WTC11 (cell line): ENCODE results near the gene EIF4B. TPM values are rescaled to one million over a fixed set of nuclear protein-coding genes. Genes with fewer than 3 reads are reported as not detected.

Experiments
- ARID4B ChIP-seq: sonication (generic); formaldehyde crosslinking; IDR thresholded peaks from 2 replicates; pipeline ENCODE4 v1.8.0; 2023; ENCODE audit warnings: missing genetic modification reagents, mild to moderate bottlenecking, borderline replicate concordance
- CBFB ChIP-seq: sonication (generic); formaldehyde crosslinking; IDR thresholded peaks from 2 replicates; pipeline ENCODE4 v1.8.1; 2022; ENCODE audit warnings: mild to moderate bottlenecking, low read depth, missing genetic modification reagents
- CDX4 ChIP-seq: fragments of 250-450 bp; sonication (Bioruptor Pico); IDR thresholded peaks from 2 replicates; pipeline ENCODE4 v1.9.0; 2021; ENCODE audit warnings: moderate library complexity, mild to moderate bottlenecking, inconsistent platforms, borderline replicate concordance
- CREM ChIP-seq: sonication (generic); formaldehyde crosslinking; IDR thresholded peaks from 2 replicates; pipeline ENCODE4 v1.8.1; 2022; ENCODE audit warnings: mild to moderate bottlenecking, missing genetic modification reagents, moderate library complexity
- EMX1 ChIP-seq: fragments of 250-450 bp; sonication (Bioruptor Pico); IDR thresholded peaks from 2 replicates; pipeline ENCODE4 v1.8.0; 2021; ENCODE audit warnings: mild to moderate bottlenecking
- GTF2I ChIP-seq: fragments of 250-450 bp; sonication (Bioruptor Pico); conservative IDR thresholded peaks from 2 replicates; pipeline ENCODE4 v1.4.0; 2021; ENCODE audit warnings: mild to moderate bottlenecking
- HMGA2 ChIP-seq: fragments of 250-450 bp; sonication (Bioruptor Pico); IDR thresholded peaks from 2 replicates; pipeline ENCODE4 v1.4.0; 2021; ENCODE audit warnings: mild to moderate bottlenecking, moderate library complexity
- IRF2 ChIP-seq: sonication (generic); formaldehyde crosslinking; IDR thresholded peaks from 2 replicates; pipeline ENCODE4 v1.8.0; 2022; ENCODE audit warnings: low read depth, missing genetic modification reagents, borderline replicate concordance
- KAT7 ChIP-seq: sonication (generic); formaldehyde crosslinking; IDR thresholded peaks from 2 replicates; pipeline ENCODE4 v1.8.1; 2023; ENCODE audit warnings: missing genetic modification reagents, mild to moderate bottlenecking, borderline replicate concordance
- NFYB ChIP-seq: sonication (generic); formaldehyde crosslinking; conservative IDR thresholded peaks from 2 replicates; pipeline ENCODE4 v1.8.0; 2022; ENCODE audit warnings: low read depth, missing genetic modification reagents
- RORB ChIP-seq: fragments of 250-450 bp; sonication (Bioruptor Pico); IDR thresholded peaks from 2 replicates; pipeline ENCODE4 v1.9.0; 2021; ENCODE audit warnings: mild to moderate bottlenecking
- SMAD4 ChIP-seq: sonication (generic); formaldehyde crosslinking; IDR thresholded peaks from 2 replicates; pipeline ENCODE4 v1.8.0; 2022; ENCODE audit warnings: mild to moderate bottlenecking, missing genetic modification reagents
- SOX15 ChIP-seq: fragments of 250-450 bp; sonication (Bioruptor Pico); IDR thresholded peaks from 2 replicates; pipeline ENCODE4 v1.9.0; 2021; ENCODE audit warnings: mild to moderate bottlenecking
- TCF7 ChIP-seq: sonication (generic); formaldehyde crosslinking; IDR thresholded peaks from 2 replicates; pipeline ENCODE4 v1.8.0; 2022; ENCODE audit warnings: mild to moderate bottlenecking, low read depth, missing genetic modification reagents, moderate library complexity
- TP53 ChIP-seq: sonication (generic); formaldehyde crosslinking; IDR thresholded peaks from 2 replicates; pipeline ENCODE4 v1.8.1; 2023; ENCODE audit warnings: mild to moderate bottlenecking, missing genetic modification reagents
- ZNF219 ChIP-seq: sonication (generic); formaldehyde crosslinking; IDR thresholded peaks from 2 replicates; pipeline ENCODE4 v1.8.0; 2023; ENCODE audit warnings: missing genetic modification reagents, mild to moderate bottlenecking, borderline replicate concordance
- ZNF263 ChIP-seq: sonication (generic); formaldehyde crosslinking; IDR thresholded peaks from 2 replicates; pipeline ENCODE4 v1.8.1; 2022; ENCODE audit warnings: low read depth, mild to moderate bottlenecking, moderate library complexity, missing genetic modification reagents
- ZNF396 ChIP-seq: fragments of 250-450 bp; sonication (Bioruptor Pico); IDR thresholded peaks from 2 replicates; pipeline ENCODE4 v1.8.0; 2021; ENCODE audit warnings: mild to moderate bottlenecking, moderate library complexity, borderline replicate concordance
- ZNF425 ChIP-seq: fragments of 250-450 bp; sonication (Bioruptor Pico); conservative IDR thresholded peaks from 2 replicates; pipeline ENCODE4 v1.9.0; 2021; ENCODE audit warnings: mild to moderate bottlenecking
- ZNF532 ChIP-seq: fragments of 250-450 bp; sonication (Bioruptor Pico); IDR thresholded peaks from 2 replicates; pipeline ENCODE4 v1.9.0; 2021; ENCODE audit warnings: mild to moderate bottlenecking, borderline replicate concordance
- total RNA-seq: library from RNA; stranded (reverse); gene quantifications from 3 replicates; pipeline ENCODE4 v1.2.3, GENCODE V29; 2021
- TF ChIP-seq, protein P1 (sequence below): sonication (generic); formaldehyde crosslinking; IDR thresholded peaks from 2 replicates; pipeline ENCODE4 v1.8.1; 2022; ENCODE audit warnings: low read depth, mild to moderate bottlenecking, moderate library complexity, missing genetic modification reagents, borderline replicate concordance
- TF ChIP-seq, protein P2 (sequence below): sonication (generic); formaldehyde crosslinking; IDR thresholded peaks from 2 replicates; pipeline ENCODE4 v1.8.1; 2023; ENCODE audit warnings: mild to moderate bottlenecking, missing genetic modification reagents
- TF ChIP-seq, protein P3 (sequence below): sonication (generic); formaldehyde crosslinking; IDR thresholded peaks from 2 replicates; pipeline ENCODE4 v1.8.0; 2022; ENCODE audit warnings: mild to moderate bottlenecking, missing genetic modification reagents

EIF4B gene
- total RNA-seq, 1 experiment from 2014 or later = 730 TPM

DNA sequence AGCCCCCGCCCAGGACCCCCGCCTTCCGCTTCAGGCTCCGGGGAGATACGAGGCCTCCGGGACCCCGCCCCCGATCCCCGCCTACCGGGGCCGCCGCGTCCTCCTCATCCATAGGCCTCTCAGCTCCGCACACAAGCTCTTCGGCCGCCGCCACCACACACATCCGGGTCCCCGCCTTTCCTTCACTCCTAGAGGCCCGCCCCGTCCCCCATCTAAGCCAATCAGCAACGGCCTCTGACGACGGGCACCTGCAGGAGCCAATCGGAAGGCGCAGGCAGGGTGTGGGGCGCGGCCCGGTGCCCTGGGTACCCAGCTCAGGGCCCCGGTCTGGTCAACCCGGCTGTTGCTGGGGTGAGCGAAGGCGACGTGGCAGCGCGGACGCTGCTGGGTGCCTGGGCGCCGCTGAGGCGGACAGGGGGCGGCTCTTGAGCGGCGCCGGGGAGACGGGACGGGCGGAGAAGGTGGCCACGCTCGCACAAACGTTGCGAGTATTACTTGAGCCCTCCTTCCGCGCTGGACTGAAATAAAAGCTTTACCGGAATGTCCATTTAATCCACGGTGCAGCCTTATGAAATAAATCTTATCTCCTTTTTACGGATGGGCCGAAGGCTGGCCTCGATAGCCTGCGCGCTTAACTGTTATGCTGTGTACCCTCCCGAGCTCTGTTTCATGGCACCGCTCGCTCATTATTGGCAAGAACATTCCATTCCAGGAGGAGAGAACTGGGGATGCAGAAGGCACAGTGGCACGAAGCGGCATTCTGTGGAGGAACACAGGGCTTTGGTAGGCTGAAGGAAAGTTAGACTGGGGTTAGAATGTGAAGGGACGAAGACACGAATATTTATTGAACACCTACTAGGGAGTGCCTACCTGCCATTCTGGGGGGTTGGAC is 73.2 kb downstream of the EIF4B start, which contains the start of gene SPRYD3 (continued):
- TF ChIP-seq ARID4B = no peak
- TF ChIP-seq, protein P1, sequence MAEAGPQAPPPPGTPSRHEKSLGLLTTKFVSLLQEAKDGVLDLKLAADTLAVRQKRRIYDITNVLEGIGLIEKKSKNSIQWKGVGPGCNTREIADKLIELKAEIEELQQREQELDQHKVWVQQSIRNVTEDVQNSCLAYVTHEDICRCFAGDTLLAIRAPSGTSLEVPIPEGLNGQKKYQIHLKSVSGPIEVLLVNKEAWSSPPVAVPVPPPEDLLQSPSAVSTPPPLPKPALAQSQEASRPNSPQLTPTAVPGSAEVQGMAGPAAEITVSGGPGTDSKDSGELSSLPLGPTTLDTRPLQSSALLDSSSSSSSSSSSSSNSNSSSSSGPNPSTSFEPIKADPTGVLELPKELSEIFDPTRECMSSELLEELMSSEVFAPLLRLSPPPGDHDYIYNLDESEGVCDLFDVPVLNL (CRISPR knock-in tag) = no peak
- no peak for TF ChIP-seq ZNF396 (CRISPR knock-in tag)
- TF ChIP-seq CBFB (CRISPR knock-in tag) = no peak
- no peak for TF ChIP-seq RORB
- TF ChIP-seq ZNF219 (CRISPR knock-in tag) = no peak
- no peak for TF ChIP-seq HMGA2 (CRISPR knock-in tag)
- no peak for TF ChIP-seq GTF2I (CRISPR knock-in tag)
- no peak for TF ChIP-seq SMAD4
- no peak for TF ChIP-seq CREM
- no peak for TF ChIP-seq TCF7 (CRISPR knock-in tag)
- TF ChIP-seq NFYB (CRISPR knock-in tag) = peak; percentile 100
- no peak for TF ChIP-seq KAT7
- TF ChIP-seq, protein P2, sequence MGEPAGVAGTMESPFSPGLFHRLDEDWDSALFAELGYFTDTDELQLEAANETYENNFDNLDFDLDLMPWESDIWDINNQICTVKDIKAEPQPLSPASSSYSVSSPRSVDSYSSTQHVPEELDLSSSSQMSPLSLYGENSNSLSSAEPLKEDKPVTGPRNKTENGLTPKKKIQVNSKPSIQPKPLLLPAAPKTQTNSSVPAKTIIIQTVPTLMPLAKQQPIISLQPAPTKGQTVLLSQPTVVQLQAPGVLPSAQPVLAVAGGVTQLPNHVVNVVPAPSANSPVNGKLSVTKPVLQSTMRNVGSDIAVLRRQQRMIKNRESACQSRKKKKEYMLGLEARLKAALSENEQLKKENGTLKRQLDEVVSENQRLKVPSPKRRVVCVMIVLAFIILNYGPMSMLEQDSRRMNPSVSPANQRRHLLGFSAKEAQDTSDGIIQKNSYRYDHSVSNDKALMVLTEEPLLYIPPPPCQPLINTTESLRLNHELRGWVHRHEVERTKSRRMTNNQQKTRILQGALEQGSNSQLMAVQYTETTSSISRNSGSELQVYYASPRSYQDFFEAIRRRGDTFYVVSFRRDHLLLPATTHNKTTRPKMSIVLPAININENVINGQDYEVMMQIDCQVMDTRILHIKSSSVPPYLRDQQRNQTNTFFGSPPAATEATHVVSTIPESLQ (CRISPR knock-in tag) = no peak
- no peak for TF ChIP-seq ZNF532 (CRISPR knock-in tag)
- TF ChIP-seq, protein P3, sequence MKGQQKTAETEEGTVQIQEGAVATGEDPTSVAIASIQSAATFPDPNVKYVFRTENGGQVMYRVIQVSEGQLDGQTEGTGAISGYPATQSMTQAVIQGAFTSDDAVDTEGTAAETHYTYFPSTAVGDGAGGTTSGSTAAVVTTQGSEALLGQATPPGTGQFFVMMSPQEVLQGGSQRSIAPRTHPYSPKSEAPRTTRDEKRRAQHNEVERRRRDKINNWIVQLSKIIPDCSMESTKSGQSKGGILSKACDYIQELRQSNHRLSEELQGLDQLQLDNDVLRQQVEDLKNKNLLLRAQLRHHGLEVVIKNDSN (CRISPR knock-in tag) = no peak
- TF ChIP-seq IRF2 (CRISPR knock-in tag) = no peak
- TF ChIP-seq CDX4 (CRISPR knock-in tag) = no peak
- no peak for TF ChIP-seq SOX15 (CRISPR knock-in tag)
- TF ChIP-seq ZNF425 (CRISPR knock-in tag) = no peak
- no peak for TF ChIP-seq ZNF263 (CRISPR knock-in tag)
- no peak for TF ChIP-seq EMX1 (CRISPR knock-in tag)
- TF ChIP-seq TP53 = no peak
